Measurements from ENCODE around the gene LRRFIP2.
"Not testable (repeated sequence)": the region's sequence is repeated elsewhere in the genome, so short reads cannot be mapped to it uniquely, and the experiment has no call there.

Gene LRRFIP2

GRCh38 chr3:37067577-37067976 lies 106.8 kb downstream of the LRRFIP2 start:
- ATAC-seq (replicated peaks; ENCODE audit: extremely low read depth, poor library complexity, severe bottlenecking) (no peak), DNase-seq (ENCODE audit: low spot score in 2 of 2) (no peak)
- no peak overlapping the region for H3K27ac Mint-ChIP-seq (ENCODE audit: low read depth)
- H3K4me1 Mint-ChIP-seq: peaks cover 5% of the 10 kb centered on the region
- no peak overlapping the region for H3K4me3 Mint-ChIP-seq
- H3K9me3 Mint-ChIP-seq: no peaks in the 10 kb centered on the region
- H3K27me3 Mint-ChIP-seq: no peaks in the 10 kb centered on the region
- peaks cover 13% of the 10 kb centered on the region for H3K36me3 Mint-ChIP-seq (ENCODE audit: insufficient read depth)

DNA sequence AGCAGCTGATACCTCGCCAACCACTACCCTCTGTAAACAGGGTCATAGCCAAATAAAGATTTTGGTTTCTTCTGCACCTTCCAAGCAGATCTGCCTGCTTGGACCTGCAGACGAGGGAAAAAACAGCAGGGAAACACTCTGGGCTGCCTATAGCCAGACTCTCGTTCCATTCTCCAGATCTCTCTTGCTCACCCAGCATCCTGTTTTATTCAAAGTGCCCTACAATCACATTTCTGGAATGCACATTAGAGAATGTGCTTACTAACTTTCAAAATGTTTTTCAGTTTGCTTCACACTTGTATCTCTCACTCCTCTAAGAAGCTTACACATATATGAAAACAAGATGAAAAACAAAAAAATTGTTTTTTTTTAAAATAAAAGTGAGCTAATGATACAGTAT lies 109.6 kb downstream of the LRRFIP2 start:
- H3K4me1 Mint-ChIP-seq: peaks cover 5% of the 10 kb centered on the region

DNA sequence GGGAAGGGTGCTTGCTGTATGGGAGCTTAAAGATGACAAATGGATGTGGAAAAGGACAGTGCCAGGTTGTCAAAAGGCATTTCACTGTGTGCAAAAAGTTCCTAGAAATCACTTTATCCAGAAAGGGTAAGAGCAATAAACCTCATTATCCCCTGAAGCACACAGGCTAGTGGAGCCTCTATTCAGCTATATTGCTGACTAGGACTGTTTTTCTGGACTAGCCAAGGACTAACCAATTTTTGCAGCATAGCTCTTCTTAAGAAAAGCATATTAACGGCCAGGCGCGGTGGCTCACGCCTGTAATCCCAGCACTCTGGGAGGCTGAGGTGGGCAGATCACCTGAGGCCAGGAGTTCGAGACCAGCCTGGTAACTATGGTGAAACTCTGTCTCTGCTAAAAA lies 116.3 kb downstream of the LRRFIP2 start:
- Mint-ChIP-seq H3K27me3 (no peaks in the 10 kb centered on the region), H3K4me3 (no peak overlapping the region), H3K4me1 (no peaks in the 10 kb centered on the region), H3K36me3 (ENCODE audit: insufficient read depth) (peaks cover 34% of the 10 kb centered on the region), H3K27ac (ENCODE audit: low read depth) (no peak overlapping the region), H3K9me3 (no peaks in the 10 kb centered on the region)
- DNase-seq (ENCODE audit: low spot score in 2 of 2) (no peak), ATAC-seq (replicated peaks; ENCODE audit: extremely low read depth, poor library complexity, severe bottlenecking) (no peak)

More for the DNA sequence above, 109.6 kb downstream of the LRRFIP2 start:
- Mint-ChIP-seq H3K36me3 (ENCODE audit: insufficient read depth) (peaks cover 23% of the 10 kb centered on the region), H3K9me3 (no peaks in the 10 kb centered on the region), H3K27me3 (no peaks in the 10 kb centered on the region), H3K27ac (ENCODE audit: low read depth) (no peak overlapping the region), H3K4me3 (no peak overlapping the region)
- ATAC-seq (replicated peaks; ENCODE audit: extremely low read depth, poor library complexity, severe bottlenecking): no peak
- DNase-seq (ENCODE audit: low spot score in 2 of 2): no peak

- no peaks in the 10 kb centered on the region for H3K9me3 Mint-ChIP-seq
- H3K27ac Mint-ChIP-seq (ENCODE audit: low read depth): peak overlapping the region; percentile 56
- H3K4me3 Mint-ChIP-seq: no peak overlapping the region
- peaks cover 29% of the 10 kb centered on the region for H3K36me3 Mint-ChIP-seq (ENCODE audit: insufficient read depth)
- DNase-seq (ENCODE audit: low spot score in 2 of 2) (no peak), ATAC-seq (replicated peaks; ENCODE audit: extremely low read depth, poor library complexity, severe bottlenecking) (no peak)
- no peaks in the 10 kb centered on the region for H3K4me1 Mint-ChIP-seq
- H3K27me3 Mint-ChIP-seq: no peaks in the 10 kb centered on the region
Observed at GRCh38 chr3:37056826-37057225, 117.6 kb downstream of the LRRFIP2 start.

DNA sequence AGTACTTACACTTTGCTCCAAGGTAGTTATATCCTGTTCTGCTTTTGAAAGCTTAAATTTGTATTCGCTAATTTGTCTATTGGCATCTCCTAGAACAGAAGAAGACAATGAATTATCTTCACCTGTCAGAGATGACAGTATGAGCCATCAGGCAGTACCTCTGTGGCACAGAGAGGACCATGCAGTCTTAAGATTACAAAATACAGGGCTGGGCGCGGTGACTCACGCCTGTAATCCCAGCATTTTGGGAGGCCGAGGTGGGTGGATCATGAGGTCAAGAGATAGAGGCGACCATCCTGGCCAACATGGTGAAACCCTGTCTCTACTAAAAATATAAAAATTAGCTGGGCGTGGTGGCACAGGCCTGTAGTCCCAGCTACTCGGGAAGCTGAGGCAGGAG lies 119.3 kb downstream of the LRRFIP2 start:
- not testable (repeated sequence) for H3K4me1 Mint-ChIP-seq; H3K9me3 Mint-ChIP-seq; H3K27me3 Mint-ChIP-seq; H3K27ac Mint-ChIP-seq (ENCODE audit: low read depth); ATAC-seq (replicated peaks; ENCODE audit: extremely low read depth, poor library complexity, severe bottlenecking); DNase-seq (ENCODE audit: low spot score in 2 of 2); H3K4me3 Mint-ChIP-seq
- H3K36me3 Mint-ChIP-seq (ENCODE audit: insufficient read depth): peaks cover 37% of the 10 kb centered on the region

- Mint-ChIP-seq H3K27ac (ENCODE audit: low read depth) (no peak overlapping the region), H3K27me3 (no peaks in the 10 kb centered on the region), H3K9me3 (no peaks in the 10 kb centered on the region), H3K4me1 (no peaks in the 10 kb centered on the region), H3K4me3 (no peak overlapping the region), H3K36me3 (ENCODE audit: insufficient read depth) (peaks cover 43% of the 10 kb centered on the region)
- no peak for DNase-seq (ENCODE audit: low spot score in 2 of 2)
- no peak for ATAC-seq (replicated peaks; ENCODE audit: extremely low read depth, poor library complexity, severe bottlenecking)
Observed at GRCh38 chr3:37054370-37054769, 120.0 kb downstream of the LRRFIP2 start.

GRCh38 chr3:37053753-37054152 lies 120.6 kb downstream of the LRRFIP2 start:
- Mint-ChIP-seq H3K27me3 (no peaks in the 10 kb centered on the region), H3K36me3 (ENCODE audit: insufficient read depth) (peaks cover 47% of the 10 kb centered on the region), H3K4me1 (no peaks in the 10 kb centered on the region), H3K9me3 (no peaks in the 10 kb centered on the region), H3K4me3 (no peak overlapping the region), H3K27ac (ENCODE audit: low read depth) (no peak overlapping the region)
- ATAC-seq (replicated peaks; ENCODE audit: extremely low read depth, poor library complexity, severe bottlenecking): no peak
- no peak for DNase-seq (ENCODE audit: low spot score in 2 of 2)

DNA sequence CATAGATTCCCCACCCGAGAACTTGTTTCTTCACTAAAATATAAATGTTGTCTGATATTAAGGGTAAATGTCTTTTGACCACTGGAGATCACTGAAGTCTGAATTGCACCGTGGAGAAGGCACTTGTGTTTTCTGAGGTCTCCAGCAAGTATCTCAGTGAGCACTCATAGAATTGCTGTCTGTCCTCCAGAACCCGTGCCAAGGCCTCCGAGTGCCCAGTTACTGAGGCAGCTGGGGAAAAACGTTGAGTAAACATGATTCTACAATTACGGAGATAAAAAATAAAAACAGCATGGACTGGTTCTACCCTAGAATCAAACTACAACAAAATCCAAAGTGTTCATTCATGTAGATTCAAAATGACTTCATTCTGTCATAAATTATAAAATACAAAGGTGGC lies 121.0 kb downstream of the LRRFIP2 start:
- ATAC-seq (replicated peaks; ENCODE audit: extremely low read depth, poor library complexity, severe bottlenecking) (no peak), DNase-seq (ENCODE audit: low spot score in 2 of 2) (no peak)
- Mint-ChIP-seq H3K27ac (ENCODE audit: low read depth) (no peak overlapping the region), H3K27me3 (no peaks in the 10 kb centered on the region), H3K4me1 (no peaks in the 10 kb centered on the region), H3K9me3 (no peaks in the 10 kb centered on the region), H3K4me3 (no peak overlapping the region), H3K36me3 (ENCODE audit: insufficient read depth) (peaks cover 47% of the 10 kb centered on the region)

DNA sequence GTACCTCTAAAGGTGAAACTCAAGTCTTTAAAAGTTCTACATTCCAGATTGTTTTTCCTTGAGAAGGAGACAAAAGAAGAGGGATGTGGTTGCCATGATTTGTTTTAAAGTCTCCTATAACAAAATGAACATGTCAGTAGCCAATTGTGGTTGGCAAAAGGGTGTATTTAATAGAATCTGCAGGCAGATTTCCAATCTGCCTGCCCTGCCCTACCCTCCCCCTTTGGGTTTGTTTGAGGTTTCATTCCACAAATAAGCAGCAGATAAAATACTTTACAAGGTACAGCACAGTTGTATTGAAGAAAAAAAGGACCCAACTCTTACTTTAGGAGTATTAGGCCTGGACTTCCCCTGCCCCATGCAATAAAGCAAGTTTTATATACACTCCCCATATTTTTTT lies 121.5 kb downstream of the LRRFIP2 start:
- ATAC-seq (replicated peaks; ENCODE audit: extremely low read depth, poor library complexity, severe bottlenecking) (no peak), DNase-seq (ENCODE audit: low spot score in 2 of 2) (no peak)
- Mint-ChIP-seq H3K36me3 (ENCODE audit: insufficient read depth) (peaks cover 44% of the 10 kb centered on the region), H3K9me3 (no peaks in the 10 kb centered on the region), H3K4me1 (no peaks in the 10 kb centered on the region), H3K27me3 (no peaks in the 10 kb centered on the region), H3K27ac (ENCODE audit: low read depth) (peak overlapping the region; percentile 64), H3K4me3 (no peak overlapping the region)

DNA sequence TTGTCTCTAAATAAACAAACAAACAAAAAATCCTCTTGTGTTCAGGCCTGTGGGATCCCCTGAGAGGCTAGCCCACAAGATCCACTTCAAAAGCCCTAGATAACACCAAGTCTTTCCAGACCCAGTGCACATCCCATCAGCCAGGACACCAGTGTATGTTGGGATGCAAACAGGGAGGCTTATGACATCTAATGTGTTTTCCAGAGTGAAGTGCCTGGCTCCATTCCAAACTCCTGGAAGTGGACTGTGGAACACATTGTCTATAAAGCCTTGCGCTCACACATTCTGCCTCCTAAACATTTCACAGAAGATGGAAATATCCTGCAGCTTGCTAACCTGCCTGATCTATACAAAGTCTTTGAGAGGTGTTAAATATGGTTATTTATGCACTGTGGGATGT lies 124.1 kb downstream of the LRRFIP2 start:
- ATAC-seq (replicated peaks; ENCODE audit: extremely low read depth, poor library complexity, severe bottlenecking): no peak
- Mint-ChIP-seq H3K9me3 (no peaks in the 10 kb centered on the region), H3K27ac (ENCODE audit: low read depth) (no peak overlapping the region), H3K27me3 (no peaks in the 10 kb centered on the region), H3K36me3 (ENCODE audit: insufficient read depth) (peaks cover 52% of the 10 kb centered on the region), H3K4me1 (no peaks in the 10 kb centered on the region), H3K4me3 (no peak overlapping the region)
- no peak for DNase-seq (ENCODE audit: low spot score in 2 of 2)

DNA sequence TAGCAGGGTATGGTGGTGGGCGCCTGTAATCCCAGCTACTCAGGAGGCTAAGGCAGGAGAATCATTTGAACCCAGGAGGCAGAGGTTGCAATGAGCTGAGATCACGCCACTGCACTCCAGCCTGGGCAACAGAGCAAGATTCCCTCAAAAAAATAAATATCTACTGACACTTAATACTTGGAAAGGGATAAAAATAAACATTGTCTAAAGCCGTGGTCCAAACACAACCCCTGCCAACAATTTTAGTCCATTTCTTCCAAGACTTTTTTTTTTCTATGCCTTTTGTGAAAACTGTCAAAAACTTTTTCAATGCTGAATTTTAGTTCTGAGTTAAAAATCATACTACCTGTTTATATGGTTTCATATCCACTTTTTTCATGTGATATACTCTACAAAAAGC lies 131.7 kb downstream of the LRRFIP2 start:
- H3K27me3 Mint-ChIP-seq; H3K9me3 Mint-ChIP-seq; ATAC-seq (replicated peaks; ENCODE audit: extremely low read depth, poor library complexity, severe bottlenecking); H3K4me3 Mint-ChIP-seq; H3K4me1 Mint-ChIP-seq; DNase-seq (ENCODE audit: low spot score in 2 of 2); H3K27ac Mint-ChIP-seq (ENCODE audit: low read depth): not testable (repeated sequence)
- H3K36me3 Mint-ChIP-seq (ENCODE audit: insufficient read depth): peaks cover 25% of the 10 kb centered on the region

DNA sequence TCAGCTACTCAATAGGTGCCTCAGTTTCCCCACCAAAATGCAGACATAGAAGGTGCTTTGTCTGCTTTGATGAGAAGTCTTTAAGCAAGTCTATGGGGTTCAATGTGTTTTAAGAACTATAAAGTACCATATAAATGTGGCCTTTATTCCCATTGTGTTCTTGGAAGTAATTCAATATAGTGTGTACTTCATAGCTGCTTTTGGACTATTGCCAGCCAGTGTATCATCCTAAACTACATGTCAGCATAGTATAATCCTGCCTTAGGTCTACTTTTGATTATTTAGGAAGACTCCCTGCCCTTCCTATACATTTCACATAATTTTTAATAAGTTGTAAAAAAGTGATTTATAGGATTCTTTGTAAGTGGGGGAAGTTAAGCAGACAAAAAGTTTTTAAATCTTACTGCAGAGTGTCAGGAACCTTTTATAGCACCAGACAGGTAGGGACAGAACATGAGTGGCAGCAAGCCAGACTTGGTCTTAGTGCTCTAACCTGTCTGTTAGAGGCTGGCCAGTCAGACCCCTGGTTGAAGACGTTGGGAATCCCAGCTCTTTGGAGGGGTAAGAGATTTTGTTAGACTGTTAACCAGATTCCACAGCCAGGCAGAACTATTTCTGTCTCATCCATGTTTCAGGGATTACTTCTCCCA lies 132.7 kb downstream of the LRRFIP2 start:
- Mint-ChIP-seq H3K4me3 (no peak overlapping the region), H3K4me1 (no peaks in the 10 kb centered on the region), H3K27ac (ENCODE audit: low read depth) (no peak overlapping the region), H3K36me3 (ENCODE audit: insufficient read depth) (peaks cover 22% of the 10 kb centered on the region), H3K27me3 (no peaks in the 10 kb centered on the region), H3K9me3 (no peaks in the 10 kb centered on the region)
- no peak for DNase-seq (ENCODE audit: low spot score in 2 of 2)
- ATAC-seq (replicated peaks; ENCODE audit: extremely low read depth, poor library complexity, severe bottlenecking): no peak

DNA sequence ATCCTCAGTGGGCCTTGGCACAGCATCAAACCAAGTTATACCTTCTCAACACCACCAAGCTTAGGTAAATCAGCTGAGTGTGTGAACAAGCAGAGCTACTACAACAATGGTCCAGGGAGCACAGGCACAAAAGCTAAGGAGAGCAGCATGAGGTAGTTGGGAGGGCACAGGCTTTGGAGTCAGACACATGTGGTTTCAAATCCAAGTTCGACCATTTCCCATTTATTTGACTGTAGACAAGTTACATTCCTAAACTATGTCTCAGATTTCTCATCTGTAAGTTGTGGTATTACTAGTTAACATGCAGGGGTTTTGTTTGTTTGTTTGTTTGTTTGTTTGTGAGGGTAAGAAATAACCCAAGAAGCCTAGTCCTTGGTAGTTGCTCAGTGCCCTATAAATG lies 134.2 kb downstream of the LRRFIP2 start:
- no peaks in the 10 kb centered on the region for H3K4me1 Mint-ChIP-seq
- no peak overlapping the region for H3K27ac Mint-ChIP-seq (ENCODE audit: low read depth)
- H3K4me3 Mint-ChIP-seq: no peak overlapping the region
- H3K9me3 Mint-ChIP-seq: no peaks in the 10 kb centered on the region
- ATAC-seq (replicated peaks; ENCODE audit: extremely low read depth, poor library complexity, severe bottlenecking) (no peak), DNase-seq (ENCODE audit: low spot score in 2 of 2) (no peak)
- peaks cover 26% of the 10 kb centered on the region for H3K36me3 Mint-ChIP-seq (ENCODE audit: insufficient read depth)
- H3K27me3 Mint-ChIP-seq: no peaks in the 10 kb centered on the region
